HG03575 (cell line): ENCODE measurements around the gene RNF187.

Experiments
- ATAC-seq: cut with Tn5 transposase; IDR thresholded peaks from one replicate; pipeline ENCODE4 v1.9.1; 2021; ENCODE audit not compliant: unreplicated experiment, insufficient number of reproducible peaks, low FRiP score; ENCODE audit errors: extremely low read depth

RNF187 gene

GRCh38 chr1:228530951-228531731, 44.0 kb downstream of the RNF187 start:
- ATAC-seq = no peak

- no peak for ATAC-seq
Measured at GRCh38 chr1:228538831-228539230, 51.6 kb downstream of the RNF187 start.

- no peak for ATAC-seq
Measured at GRCh38 chr1:228540161-228540917, 53.2 kb downstream of the RNF187 start.

- no peak for ATAC-seq
Measured at GRCh38 chr1:228541725-228542124, 54.5 kb downstream of the RNF187 start.

- ATAC-seq = no peak
Measured at GRCh38 chr1:228542376-228542775, 55.2 kb downstream of the RNF187 start.

GRCh38 chr1:228542981-228543380, 55.8 kb downstream of the RNF187 start:
- no peak for ATAC-seq

GRCh38 chr1:228543396-228543795, 56.2 kb downstream of the RNF187 start:
- no peak for ATAC-seq

- ATAC-seq = no peak
Measured at GRCh38 chr1:228544021-228544850, 57.1 kb downstream of the RNF187 start.

- no peak for ATAC-seq
Measured at GRCh38 chr1:228544921-228545591, 57.9 kb downstream of the RNF187 start.
